Endodermal cell (in vitro differentiated cells): ENCODE measurements around the gene PRCD. TPM values are rescaled to one million over a fixed set of nuclear protein-coding genes. Genes with fewer than 3 reads are reported as not detected.

Source experiments
- DNase-seq: peaks from one replicate; pipeline ENCODE4 v3.0.0-alpha.2; 2017
- H3K27ac ChIP-seq: 2 replicates; pipeline ENCODE4 v1.5.1; 2013; ENCODE audit warnings: mild to moderate bottlenecking, low read depth, low read length, moderate library complexity
- H3K27me3 ChIP-seq: 2 replicates; pipeline ENCODE4 v1.6.1; 2013; ENCODE audit warnings: mild to moderate bottlenecking, low read length, moderate library complexity; ENCODE audit not compliant: insufficient read depth, control insufficient read depth, poor library complexity, severe bottlenecking
- H3K36me3 ChIP-seq: 2 replicates; pipeline ENCODE4 v1.7.0; 2013; ENCODE audit warnings: mild to moderate bottlenecking, low read length, moderate library complexity; ENCODE audit not compliant: control insufficient read depth, insufficient read depth
- H3K4me1 ChIP-seq: one replicate; pipeline ENCODE4 v1.7.0; 2013; ENCODE audit warnings: low read length; ENCODE audit not compliant: control insufficient read depth, insufficient read depth
- H3K4me3 ChIP-seq: 2 replicates; pipeline ENCODE4 v1.5.1; 2013; ENCODE audit warnings: mild to moderate bottlenecking, low read length, moderate library complexity
- H3K9ac ChIP-seq: 2 replicates; pipeline ENCODE4 v1.6.1; 2013; ENCODE audit warnings: mild to moderate bottlenecking, low read length, moderate library complexity; ENCODE audit not compliant: poor library complexity, severe bottlenecking; ENCODE audit errors: extremely low read depth
- H3K9me3 ChIP-seq: 2 replicates; pipeline ENCODE4 v1.6.1; 2013; ENCODE audit warnings: mild to moderate bottlenecking, low read length, moderate library complexity; ENCODE audit not compliant: control insufficient read depth
- H3K27ac Mint-ChIP-seq: 2 replicates; pipeline ENCODE4 v1.8.0; 2020; ENCODE audit warnings: mixed read lengths
- H3K27me3 Mint-ChIP-seq: 2 replicates; pipeline ENCODE4 v1.8.0; 2021; ENCODE audit warnings: mild to moderate bottlenecking, mixed read lengths; ENCODE audit not compliant: insufficient read depth
- H3K36me3 Mint-ChIP-seq: 2 replicates; pipeline ENCODE4 v1.8.0; 2020; ENCODE audit warnings: low read depth, mixed read lengths
- H3K4me1 Mint-ChIP-seq: 2 replicates; pipeline ENCODE4 v1.8.0; 2020; ENCODE audit warnings: mixed read lengths
- H3K4me3 Mint-ChIP-seq: 2 replicates; pipeline ENCODE4 v1.8.0; 2020; ENCODE audit warnings: mild to moderate bottlenecking, moderate library complexity, mixed read lengths
- H3K9me3 Mint-ChIP-seq: 2 replicates; pipeline ENCODE4 v1.8.0; 2020; ENCODE audit warnings: mild to moderate bottlenecking, mixed read lengths
- WGBS, 2 experiments: methylation state at CpG; one replicate each; pipeline versions ENCODE4 v1.1.5 to v1.1.7; 2013; ENCODE audit warnings: missing lambda C conversion rate in 2 of 2, mixed read lengths in 1 of 2; ENCODE audit not compliant: insufficient coverage in 1 of 2, insufficient read length in 1 of 2; 5-methylcytosine and 5-hydroxymethylcytosine counted together
- total RNA-seq, 2 donors: library from RNA; stranded (reverse); fragmentation: NEBNext Ultra II Directional in 1 of 2; extraction: Animal tissue kit (Norgen Biotek cat#: 25700) in 1 of 2; gene quantifications; 2 replicates in 1 of 2; 3 replicates in 1 of 2; pipeline ENCODE4 v1.2.1, GENCODE V29; 2021
- TF ChIP-seq, protein P1 (sequence below): fragments of 200-600 bp; sonication (generic); conservative IDR thresholded peaks from 2 replicates; pipeline ENCODE4 v1.5.0; 2021; ENCODE audit warnings: antibody characterized with exemption, mild to moderate bottlenecking

PRCD gene
- total RNA-seq, 2 donors from 2014 or later, result 3.2 to 4.8 TPM

- H3K27ac Mint-ChIP-seq, result no peak overlapping the region
Measured at GRCh38 chr17:76497979-76498875, 41.6 kb upstream of the PRCD start.

GRCh38 chr17:76498876-76499251, 41.0 kb upstream of the PRCD start:
- no peak overlapping the region for H3K4me3 ChIP-seq
- DNase-seq, result no peak
- 89% methylated on average over 4 of the region's 4 CpGs; no CpG with 5 or more reads in 1 of the 2 experiments for WGBS, 2 experiments
- TF ChIP-seq, protein P1, sequence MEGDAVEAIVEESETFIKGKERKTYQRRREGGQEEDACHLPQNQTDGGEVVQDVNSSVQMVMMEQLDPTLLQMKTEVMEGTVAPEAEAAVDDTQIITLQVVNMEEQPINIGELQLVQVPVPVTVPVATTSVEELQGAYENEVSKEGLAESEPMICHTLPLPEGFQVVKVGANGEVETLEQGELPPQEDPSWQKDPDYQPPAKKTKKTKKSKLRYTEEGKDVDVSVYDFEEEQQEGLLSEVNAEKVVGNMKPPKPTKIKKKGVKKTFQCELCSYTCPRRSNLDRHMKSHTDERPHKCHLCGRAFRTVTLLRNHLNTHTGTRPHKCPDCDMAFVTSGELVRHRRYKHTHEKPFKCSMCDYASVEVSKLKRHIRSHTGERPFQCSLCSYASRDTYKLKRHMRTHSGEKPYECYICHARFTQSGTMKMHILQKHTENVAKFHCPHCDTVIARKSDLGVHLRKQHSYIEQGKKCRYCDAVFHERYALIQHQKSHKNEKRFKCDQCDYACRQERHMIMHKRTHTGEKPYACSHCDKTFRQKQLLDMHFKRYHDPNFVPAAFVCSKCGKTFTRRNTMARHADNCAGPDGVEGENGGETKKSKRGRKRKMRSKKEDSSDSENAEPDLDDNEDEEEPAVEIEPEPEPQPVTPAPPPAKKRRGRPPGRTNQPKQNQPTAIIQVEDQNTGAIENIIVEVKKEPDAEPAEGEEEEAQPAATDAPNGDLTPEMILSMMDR, result no peak
- H3K4me3 Mint-ChIP-seq, result peak overlapping the region; percentile 16
- H3K9me3 ChIP-seq, result no peaks in the 10 kb centered on the region
- no peaks in the 10 kb centered on the region for H3K36me3 Mint-ChIP-seq
- no peaks in the 10 kb centered on the region for H3K4me1 ChIP-seq
- no peak overlapping the region for H3K9ac ChIP-seq
- no peaks in the 10 kb centered on the region for H3K27me3 Mint-ChIP-seq
- no peak overlapping the region for H3K27ac Mint-ChIP-seq
- H3K9me3 Mint-ChIP-seq, result no peaks in the 10 kb centered on the region
- H3K4me1 Mint-ChIP-seq, result peaks cover 45% of the 10 kb centered on the region
- no peaks in the 10 kb centered on the region for H3K36me3 ChIP-seq
- H3K27ac ChIP-seq, result no peak overlapping the region
- no peaks in the 10 kb centered on the region for H3K27me3 ChIP-seq

More at GRCh38 chr17:76497979-76498875, 41.6 kb upstream of the PRCD start:
- peak; percentile 87 for DNase-seq
- WGBS, 2 experiments, result 65 to 66% methylated on average over 17 to 31 of the region's 31 CpGs
- H3K36me3 ChIP-seq, result no peaks in the 10 kb centered on the region
- H3K27ac ChIP-seq, result peak overlapping the region; percentile 3
- H3K4me3 Mint-ChIP-seq, result peak overlapping the region; percentile 16
- H3K4me1 Mint-ChIP-seq, result peaks cover 48% of the 10 kb centered on the region
- no peaks in the 10 kb centered on the region for H3K27me3 Mint-ChIP-seq
- no peaks in the 10 kb centered on the region for H3K9me3 ChIP-seq
- peak overlapping the region; percentile 11 for H3K9ac ChIP-seq
- H3K4me3 ChIP-seq, result no peak overlapping the region
- TF ChIP-seq, protein P1, result no peak
- H3K9me3 Mint-ChIP-seq, result no peaks in the 10 kb centered on the region
- no peaks in the 10 kb centered on the region for H3K4me1 ChIP-seq
- no peaks in the 10 kb centered on the region for H3K27me3 ChIP-seq
- H3K36me3 Mint-ChIP-seq, result no peaks in the 10 kb centered on the region

DNA sequence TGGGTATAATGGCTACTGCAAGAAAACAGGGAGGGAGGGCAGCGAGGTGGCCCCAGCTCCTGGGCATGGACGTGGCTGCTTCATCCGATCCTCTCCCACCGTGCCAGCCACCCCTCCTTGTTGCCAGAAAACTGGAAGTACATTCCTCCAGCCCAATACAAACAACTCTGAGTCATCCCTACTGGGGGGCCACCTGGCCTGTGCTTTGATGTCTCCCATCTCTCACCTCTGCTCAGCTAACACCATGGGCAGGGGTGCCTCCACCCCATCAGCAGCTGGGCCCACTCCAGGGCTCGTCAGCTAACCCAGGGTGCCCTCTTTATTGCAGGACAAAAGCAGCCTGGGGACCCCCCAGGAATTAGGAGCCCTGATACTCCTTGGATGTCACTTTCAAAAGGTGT, 40.6 kb upstream of the PRCD start:
- H3K4me1 Mint-ChIP-seq, result peaks cover 45% of the 10 kb centered on the region
- Histone ChIP-seq H3K9ac (no peak overlapping the region), H3K27me3 (no peaks in the 10 kb centered on the region), H3K9me3 (no peaks in the 10 kb centered on the region), H3K4me3 (no peak overlapping the region), H3K27ac (no peak overlapping the region), H3K36me3 (no peaks in the 10 kb centered on the region), H3K4me1 (no peaks in the 10 kb centered on the region)
- no peak for DNase-seq
- 81% methylated on average over 5 of the region's 5 CpGs; no CpG with 5 or more reads in 1 of the 2 experiments for WGBS, 2 experiments
- TF ChIP-seq, protein P1, result no peak
- no peaks in the 10 kb centered on the region for H3K27me3 Mint-ChIP-seq
- no peaks in the 10 kb centered on the region for H3K36me3 Mint-ChIP-seq
- no peak overlapping the region for H3K27ac Mint-ChIP-seq
- no peak overlapping the region for H3K4me3 Mint-ChIP-seq
- no peaks in the 10 kb centered on the region for H3K9me3 Mint-ChIP-seq
